NCI-H345 treated with DMSO at 0.1 percent for 48 hours (cell line): ENCODE results near the gene ACTR1A.

Experiments used
- DNase-seq: peaks from one replicate; lab custom pipeline; 2025; ENCODE audit not compliant: unreplicated experiment; lab: John Stamatoyannopoulos, UW

ACTR1A gene

GRCh38 chr10:102491136-102491535 lies 11.4 kb downstream of the ACTR1A start:
- DNase-seq, result no peak

GRCh38 chr10:102485093-102485784 lies 17.3 kb downstream of the ACTR1A start:
- DNase-seq, result no peak

DNA sequence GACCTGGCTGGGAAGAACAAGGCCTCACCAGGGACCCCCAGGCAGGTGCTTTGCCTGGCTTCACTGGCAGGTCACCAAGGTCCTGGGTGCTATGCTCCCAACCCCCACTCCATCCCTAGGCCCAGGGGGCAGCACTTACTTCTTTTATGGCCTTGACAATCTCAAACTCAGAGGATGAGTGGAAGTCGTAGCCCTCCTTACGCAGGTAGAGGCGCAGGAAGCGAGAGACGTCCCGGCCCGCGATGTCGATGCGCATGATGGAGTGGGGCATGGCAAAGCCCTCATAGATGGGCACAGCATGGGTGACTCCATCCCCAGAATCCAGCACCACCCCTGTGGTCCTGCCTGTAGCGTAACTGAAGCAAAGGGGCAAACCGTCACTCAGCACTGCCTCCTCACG lies 18.5 kb downstream of the ACTR1A start:
- DNase-seq, result no peak

- no peak for DNase-seq
These were observed 22.1 kb downstream of the ACTR1A start for GRCh38 chr10:102480396-102480795.

DNA sequence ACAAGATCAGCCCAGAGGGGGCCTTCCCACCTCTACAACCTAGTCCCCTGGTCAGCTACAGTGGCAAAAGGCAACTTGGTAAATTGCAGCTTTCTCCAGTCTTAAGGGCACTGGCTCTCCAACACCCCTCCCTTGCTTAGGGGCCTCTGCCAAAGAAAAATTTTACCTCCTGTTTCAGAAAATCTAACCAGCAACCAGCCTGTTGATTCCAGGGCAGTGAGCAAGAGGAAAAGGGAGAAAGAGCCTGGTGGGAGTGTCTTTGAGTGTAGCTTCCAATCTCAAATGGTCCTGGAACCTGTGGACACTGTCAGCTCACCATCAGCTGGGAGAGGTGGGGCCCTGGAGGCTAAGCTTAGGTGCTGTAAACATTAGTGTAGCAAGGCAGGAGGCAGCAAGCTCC lies 22.9 kb downstream of the ACTR1A start:
- no peak for DNase-seq

DNA sequence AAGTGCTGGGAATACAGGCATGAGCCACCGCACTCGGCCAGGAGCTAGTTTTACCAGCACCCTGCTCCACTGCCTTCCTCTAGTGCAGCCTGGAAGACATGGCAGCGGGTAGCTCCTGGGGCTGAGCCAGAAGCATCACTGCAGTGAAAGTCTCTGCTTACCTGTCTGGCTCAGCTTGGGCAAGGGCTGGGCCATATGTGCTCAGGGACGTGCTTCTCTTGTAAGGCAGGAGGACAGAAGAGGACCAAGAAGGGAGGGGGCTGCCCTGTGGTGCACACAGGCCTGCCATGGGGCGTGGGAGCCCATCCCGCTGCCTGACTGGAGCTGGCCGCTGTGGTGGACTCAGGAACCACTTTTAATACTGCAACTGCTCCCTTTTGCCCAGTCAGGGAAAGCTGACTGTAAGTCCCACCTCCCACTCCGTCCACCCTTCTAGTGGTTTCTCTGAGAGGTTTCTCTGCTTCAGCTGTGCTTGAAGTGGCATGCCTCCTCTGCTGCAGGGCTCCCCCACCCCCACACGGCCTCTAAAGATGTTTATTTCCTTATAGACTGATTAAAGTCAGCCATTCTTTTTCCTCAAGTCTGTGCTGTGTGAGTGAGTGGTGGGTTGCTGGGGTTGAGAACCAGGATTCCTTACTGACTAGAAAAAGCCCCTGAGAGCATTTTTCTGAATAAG lies 25.9 kb downstream of the ACTR1A start:
- no peak for DNase-seq

DNA sequence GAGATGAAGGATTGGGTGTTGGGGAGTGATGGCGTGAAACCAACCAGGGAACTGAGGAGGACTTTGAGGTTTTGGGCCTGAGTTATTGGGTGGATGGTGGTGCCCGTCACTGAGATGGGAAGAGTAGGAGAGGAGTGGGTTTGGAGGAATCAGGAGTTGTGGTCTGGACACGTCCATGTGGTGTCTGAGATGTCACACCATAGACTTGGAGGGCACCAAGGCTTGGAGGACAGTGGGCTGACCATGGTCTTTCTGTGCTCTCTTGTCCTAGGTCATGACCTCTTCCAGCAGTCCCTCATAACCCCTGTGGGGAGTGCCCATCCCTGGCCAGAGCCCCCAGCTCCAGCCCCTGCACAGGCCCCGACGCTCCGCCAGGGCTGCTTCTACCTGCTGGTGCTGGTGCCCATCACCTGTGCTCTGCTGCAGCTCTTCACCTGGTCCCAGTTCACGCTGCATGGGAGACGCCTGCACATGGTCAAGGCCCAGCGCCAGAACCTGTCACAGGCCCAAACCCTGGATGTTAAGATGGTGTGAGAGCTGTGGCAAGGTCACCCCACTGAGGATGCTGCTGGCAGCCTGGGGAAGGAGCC lies 27.0 kb downstream of the ACTR1A start:
- no peak for DNase-seq

- DNase-seq, result no peak
These were observed 28.8 kb downstream of the ACTR1A start for GRCh38 chr10:102473445-102474331.

DNA sequence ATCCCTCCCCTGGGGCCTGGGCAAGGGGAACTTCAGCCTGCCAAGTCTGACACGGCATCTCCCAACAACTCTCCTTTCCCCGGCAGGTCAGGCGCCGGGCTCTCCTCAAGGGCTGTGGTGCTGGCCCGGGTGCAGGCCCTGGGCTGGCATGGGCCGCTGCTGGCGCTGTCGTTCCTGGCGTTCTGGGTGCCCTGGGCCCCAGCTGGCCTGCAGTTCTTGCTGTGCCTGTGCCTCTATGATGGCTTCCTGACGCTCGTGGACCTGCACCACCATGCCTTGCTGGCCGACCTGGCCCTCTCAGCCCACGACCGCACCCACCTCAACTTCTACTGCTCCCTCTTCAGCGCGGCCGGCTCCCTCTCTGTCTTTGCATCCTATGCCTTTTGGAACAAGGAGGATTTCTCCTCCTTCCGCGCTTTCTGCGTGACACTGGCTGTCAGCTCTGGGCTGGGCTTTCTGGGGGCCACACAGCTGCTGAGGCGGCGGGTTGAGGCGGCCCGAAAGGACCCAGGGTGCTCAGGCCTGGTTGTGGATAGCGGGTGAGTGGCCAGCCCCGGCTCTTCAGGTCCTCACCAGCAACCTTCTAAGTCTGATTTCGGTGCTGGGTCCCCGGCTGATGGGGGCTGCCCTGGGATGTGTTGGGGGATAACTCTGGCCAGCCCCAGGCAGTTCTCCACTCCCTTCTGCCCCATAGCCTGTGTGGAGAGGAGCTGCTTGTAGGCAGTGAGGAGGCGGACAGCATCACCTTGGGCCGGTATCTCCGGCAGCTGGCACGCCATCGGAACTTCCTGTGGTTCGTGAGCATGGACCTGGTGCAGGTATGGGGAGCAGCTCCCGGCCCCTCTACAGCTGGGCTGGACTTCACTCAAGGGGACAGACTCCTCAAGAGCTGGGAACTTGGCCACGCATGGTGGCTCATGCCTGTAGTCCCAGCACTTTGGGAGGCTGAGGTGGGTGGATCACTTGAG lies 31.6 kb downstream of the ACTR1A start:
- no peak for DNase-seq

- no peak for DNase-seq
These were observed 33.8 kb downstream of the ACTR1A start for GRCh38 chr10:102468683-102469082.

DNA sequence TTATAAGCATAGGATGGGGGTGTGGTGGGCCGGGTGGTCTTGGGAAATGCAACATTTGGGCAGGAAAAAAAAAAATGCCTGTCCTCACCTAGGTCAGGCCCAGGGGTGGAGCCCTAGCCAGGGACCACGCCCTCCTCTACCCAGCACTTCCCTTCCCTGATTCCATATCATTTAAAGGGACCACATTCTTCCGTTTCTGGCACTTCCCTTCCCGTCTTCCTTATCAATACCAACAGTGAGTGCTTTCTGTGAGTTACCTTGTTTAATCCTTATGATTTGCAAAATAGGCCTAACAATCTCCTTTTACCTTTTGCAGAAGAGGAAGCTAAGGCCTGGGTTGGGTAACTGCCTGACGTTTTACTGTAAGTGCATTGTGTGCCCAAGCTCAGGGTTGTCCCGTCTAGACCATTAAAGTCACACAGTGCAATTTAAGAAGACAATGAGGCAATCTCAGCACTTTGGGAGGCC lies 34.5 kb downstream of the ACTR1A start:
- DNase-seq, result no peak

DNA sequence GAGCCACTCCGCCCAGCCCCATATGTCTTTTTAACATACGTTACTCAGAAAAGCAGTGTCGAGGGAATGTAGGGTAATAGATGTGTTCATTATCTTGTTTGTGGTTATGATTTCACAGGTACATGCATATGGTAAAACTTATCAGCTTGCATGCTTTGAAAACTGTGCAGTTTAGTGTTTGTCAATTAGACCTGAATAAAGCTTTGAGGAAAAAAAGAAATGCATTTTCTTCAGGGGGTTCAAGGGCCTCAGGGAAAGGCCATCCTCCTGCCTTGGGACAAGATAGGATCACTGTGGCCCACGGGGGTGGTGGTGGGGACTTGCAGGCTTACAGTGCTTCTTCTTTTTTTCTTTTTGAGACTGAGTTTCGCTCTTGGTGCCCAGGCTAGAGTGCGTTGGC lies 35.2 kb downstream of the ACTR1A start:
- DNase-seq, result no peak

DNA sequence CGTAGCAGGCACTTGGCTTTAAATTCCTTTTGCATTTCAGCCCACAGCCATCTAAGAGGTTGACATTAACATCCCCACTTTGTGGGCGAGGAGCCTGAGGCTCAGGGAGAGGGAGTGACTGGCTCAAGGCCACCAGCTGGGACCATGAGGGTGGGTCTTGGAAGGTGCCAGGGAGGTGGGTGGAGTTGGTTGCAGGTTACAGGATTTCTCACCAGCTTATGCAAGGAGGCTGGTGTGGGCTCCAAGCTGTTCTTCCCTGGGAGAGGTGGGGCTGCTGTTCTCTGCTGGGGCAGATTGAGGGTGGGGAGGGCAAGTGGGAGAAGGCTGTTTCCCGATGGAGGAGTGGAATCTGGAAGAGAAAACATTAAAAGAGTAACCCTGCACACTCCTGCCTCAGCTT lies 37.0 kb downstream of the ACTR1A start:
- no peak for DNase-seq

- DNase-seq, result no peak
These were observed 38.5 kb downstream of the ACTR1A start for GRCh38 chr10:102463983-102464382.

- DNase-seq, result no peak
These were observed 39.9 kb downstream of the ACTR1A start for GRCh38 chr10:102462512-102463054.

DNA sequence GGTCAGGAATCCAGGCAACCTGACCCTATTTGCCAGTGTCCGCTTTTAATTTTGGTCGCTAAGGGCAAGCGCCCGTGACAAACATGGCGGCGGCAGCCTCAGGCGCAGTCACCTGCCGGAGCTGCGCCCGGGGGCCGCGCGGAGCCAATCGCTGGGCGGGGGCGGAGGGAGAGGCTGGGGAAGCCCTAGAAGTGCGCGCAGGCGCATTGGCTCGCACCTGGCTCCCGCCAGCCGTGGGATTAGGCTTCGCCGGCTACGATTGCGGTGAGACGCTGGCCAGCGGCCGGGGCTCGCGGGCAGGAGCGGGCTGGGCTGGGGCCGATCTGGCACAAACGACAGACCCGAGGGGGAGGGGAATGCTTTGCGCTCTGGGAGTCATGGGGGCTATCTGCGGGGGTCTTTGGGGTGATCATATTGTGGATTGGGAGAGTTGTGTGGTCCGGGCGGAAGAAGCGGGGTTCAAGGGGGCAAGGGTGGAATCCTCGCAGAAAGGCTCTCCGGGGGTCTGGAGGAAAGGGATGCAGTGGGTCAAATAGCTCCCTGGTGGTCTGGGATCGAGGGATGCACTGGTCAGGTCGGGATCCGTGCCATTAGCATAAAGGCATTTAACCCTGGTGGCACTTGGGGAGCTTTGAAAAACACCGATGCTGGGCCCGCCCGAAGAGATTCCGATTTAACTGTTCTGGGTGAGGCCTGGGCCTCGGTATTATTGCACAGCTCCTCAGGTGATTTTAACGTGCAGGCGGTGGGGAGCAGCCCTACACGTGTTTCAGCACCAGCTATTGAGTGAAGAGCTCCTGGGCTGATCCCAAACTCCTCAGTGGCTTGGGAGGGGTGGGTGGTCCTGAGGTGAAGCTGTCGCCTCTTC lies 41.1 kb downstream of the ACTR1A start:
- peak; percentile 74 for DNase-seq

GRCh38 chr10:102460836-102461186 lies 41.7 kb downstream of the ACTR1A start:
- DNase-seq, result no peak

- no peak for DNase-seq
These were observed 43.9 kb downstream of the ACTR1A start for GRCh38 chr10:102458656-102459055.

DNA sequence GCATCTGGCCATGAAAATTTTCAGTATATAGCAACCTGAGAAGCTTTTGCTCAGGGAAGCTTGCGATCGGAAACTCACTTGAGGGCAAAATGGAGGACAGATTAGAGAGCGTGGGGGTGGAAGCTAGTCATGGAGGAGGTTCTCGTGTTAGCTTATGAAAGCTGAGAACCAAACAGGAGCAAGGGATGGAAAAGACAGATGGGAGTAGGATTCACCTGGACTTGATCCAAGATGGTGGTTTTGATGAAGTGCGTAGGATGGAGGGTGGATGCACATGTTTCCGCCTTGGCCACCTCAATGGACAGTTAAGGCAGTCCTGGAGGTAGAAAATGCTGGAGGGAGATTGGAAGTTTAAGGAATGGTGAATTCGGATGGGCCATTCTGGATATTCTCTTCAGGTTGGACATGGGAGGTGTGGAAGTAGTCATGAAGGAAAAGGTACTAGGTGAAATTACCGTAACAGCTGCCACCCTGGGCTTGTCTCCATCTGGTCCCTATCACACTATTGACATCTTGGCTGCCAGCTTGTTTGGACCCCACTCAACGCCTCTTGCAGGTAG lies 44.8 kb downstream of the ACTR1A start:
- no peak for DNase-seq
